ENCODE data around the gene GOSR2.
"Not testable (repeated sequence)": the region's sequence is repeated elsewhere in the genome, so short reads cannot be mapped to it uniquely, and the experiment has no call there.

The GOSR2 gene

DNA sequence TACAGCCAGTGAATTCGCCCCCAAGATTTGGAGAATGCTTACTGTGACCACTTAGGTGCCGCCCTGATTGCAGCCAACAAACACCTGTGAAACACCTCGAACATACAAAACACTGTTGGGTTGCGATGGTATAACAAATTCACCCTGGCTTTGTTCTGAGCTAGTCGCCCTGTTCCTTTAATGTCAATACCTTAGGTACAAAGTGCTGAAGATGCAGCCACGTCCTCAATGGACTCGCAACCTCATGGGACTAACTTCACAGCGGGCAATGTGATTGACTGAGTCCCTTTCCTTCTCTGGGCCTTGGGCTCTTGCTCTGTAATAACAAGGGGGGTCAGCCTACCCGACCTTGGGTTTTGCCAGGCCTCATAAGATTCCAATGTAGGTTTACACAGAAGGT lies 28.9 kb upstream of the GOSR2 start:
- DNase-seq (ENCODE audit: low read depth): no peak

DNA sequence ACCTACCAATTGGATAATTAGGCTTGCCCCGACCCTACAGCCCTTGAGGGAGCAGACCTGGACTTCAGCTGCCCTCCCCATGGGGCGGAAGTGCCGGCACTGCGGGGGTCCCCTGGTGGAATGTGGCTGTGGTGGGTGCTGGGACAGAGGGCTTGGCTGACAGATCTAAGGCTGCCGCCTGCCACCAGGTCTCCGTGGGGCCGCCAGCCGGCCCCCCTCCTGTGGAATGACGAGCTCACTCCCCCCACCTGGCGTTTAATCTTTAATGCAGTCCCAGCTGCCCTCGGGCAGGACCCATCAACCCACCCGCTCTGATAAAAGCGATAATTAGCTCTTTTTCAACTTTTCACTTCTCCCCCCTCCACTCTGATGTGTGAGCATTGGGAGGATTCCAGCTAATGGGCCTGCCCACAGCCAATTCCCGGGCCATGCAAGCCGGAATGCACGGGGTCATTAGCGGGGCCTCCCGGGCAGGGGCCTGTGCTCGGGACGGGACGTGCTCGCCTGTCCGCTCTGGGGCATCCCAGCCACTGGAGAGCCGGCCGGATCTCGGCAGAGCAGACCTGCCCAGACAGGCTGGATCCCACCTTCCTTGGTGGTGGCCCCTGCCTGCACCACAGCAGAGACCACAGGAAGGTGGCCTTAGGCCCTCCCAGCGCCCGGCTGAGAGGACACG lies 28.3 kb upstream of the GOSR2 start:
- no peak for DNase-seq (ENCODE audit: low read depth)

DNA sequence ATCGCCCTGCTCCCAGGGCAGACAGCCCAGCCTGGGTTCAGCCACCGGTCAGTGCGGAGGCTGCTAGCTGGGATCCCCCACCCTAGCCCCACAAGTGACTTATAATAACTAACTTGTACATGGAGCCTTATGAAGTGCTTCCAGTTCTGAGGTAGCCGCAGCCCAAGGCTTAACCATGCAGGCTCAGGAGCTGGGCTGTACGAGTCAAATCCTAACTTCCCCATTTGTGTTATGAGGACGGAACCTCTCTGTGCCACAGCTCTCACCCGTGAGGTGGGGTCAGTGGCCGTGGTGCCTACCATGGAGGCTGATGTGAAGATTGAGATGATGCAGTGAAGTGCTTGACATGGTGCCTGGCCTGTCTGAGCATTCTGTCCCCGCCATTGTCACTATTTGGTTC lies 27.8 kb upstream of the GOSR2 start:
- no peak for DNase-seq (ENCODE audit: low read depth)

DNA sequence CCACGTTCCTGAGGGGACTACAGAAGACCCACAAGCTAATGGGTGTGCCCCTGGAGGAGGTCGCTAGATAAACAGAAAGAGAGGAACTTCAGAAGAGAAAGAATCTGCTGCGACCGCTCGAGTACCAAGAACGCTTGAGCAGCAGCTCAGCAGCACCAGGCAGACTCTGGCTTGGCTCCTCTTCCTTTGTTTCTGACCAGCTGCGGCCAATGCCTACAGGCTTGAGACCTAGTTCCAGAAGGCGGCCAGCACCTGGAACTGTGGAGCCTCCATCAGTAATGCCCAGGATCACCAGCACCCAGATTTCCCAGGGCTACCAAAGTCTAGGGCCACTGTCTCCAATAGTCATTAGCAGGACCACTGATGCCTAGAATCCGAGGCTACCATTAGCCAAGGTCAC lies 26.0 kb upstream of the GOSR2 start:
- no peak for DNase-seq (ENCODE audit: low read depth)

DNA sequence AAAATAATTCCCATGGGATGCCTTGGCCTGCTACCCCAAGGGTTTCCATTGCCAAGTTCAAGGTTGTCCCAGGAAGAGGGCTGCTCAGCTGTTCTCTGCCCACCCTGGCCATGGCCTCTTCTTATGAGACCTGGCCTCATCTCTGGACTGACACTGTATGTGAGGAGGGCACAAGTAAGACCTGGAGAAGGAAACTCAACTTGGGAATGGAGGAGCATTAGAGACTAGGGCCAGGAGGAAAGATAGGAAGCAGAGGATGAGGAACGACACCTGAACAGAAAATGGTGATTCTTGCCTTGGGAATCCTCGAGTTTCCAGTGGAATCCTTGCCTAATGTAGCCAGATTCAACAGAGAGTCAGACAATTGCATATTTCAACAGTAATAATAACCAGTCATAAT lies 24.6 kb upstream of the GOSR2 start:
- DNase-seq (ENCODE audit: low read depth): no peak

DNA sequence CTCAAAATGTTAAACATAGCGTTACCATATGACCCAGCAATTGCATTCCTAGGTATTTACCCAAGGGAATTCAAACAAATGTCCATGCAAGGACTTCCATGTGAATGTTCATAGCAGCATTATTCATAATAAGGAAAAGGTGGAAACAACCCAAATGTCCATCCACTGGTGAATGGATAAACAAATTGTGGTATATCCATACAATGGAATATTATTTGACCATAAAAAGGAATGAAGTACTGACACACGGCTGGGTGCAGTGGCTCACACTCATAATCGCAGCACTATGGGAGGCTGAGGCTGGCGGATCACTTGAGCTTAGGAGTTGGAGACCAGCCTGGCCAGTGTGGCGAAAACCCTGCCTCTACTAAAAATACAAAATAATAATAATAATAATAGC lies 24.1 kb upstream of the GOSR2 start:
- no peak for DNase-seq (ENCODE audit: low read depth)

DNA sequence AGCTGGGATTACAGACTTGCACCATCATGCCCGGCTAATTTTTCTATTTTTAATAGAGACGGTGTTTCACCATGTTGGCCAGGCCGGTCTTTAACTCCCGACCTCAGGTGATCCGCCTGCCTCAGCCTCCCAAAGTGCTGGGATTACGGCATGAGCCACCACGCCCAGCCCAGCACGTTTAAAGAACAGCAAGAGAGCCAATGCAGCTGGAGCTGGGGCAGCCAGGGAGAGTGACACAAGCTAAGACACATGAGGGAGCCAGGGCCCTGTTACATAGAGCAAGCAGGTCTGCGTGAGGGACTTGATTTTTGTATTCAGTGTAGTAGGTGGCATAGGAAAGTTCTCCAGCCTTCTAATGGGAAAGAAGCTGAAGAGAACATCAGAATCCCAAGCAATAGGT lies 21.7 kb upstream of the GOSR2 start:
- no peak for DNase-seq (ENCODE audit: low read depth)

DNA sequence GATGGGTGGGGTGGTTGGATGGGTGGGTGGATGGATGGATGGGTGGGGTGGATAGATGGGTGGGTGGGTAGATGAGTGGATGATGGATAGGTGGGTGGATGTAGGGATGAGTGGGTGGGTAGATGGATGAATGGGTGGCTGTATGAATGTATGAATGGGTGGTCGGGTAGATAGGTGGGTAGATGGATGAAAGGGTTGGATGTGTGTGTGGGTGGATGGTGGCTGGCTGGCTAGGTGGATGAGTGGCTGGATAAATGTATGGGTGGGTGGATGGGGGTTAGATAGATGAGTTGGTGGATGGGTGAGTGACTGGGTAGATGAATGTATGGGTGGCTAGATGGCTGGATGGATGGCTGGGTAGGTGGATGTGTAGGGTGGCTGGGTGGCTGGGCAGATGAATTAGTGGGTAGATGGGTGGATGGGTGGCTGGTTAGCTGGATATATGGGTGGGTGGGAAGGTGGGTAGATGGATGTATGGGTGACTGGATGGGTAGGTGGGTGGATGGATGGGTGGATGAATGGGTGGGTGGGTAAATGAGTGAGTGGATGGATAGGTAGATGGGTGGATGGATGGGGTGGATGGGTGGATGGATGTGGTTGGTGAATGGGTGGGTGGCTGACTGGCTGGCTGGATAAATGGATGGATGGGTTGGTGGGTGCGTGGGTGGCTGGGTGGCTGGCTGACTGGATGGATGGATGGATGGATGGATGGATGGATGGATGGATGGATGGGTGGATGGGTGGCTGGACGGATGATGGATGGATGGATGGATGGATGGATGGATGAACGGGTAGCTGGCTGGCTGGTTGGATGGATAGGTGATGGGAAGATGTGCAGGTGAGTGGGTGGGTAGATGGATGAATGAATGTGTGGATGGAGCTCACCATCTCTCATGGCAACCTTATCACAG lies 18.9 kb upstream of the GOSR2 start:
- DNase-seq (ENCODE audit: low read depth): no peak

DNA sequence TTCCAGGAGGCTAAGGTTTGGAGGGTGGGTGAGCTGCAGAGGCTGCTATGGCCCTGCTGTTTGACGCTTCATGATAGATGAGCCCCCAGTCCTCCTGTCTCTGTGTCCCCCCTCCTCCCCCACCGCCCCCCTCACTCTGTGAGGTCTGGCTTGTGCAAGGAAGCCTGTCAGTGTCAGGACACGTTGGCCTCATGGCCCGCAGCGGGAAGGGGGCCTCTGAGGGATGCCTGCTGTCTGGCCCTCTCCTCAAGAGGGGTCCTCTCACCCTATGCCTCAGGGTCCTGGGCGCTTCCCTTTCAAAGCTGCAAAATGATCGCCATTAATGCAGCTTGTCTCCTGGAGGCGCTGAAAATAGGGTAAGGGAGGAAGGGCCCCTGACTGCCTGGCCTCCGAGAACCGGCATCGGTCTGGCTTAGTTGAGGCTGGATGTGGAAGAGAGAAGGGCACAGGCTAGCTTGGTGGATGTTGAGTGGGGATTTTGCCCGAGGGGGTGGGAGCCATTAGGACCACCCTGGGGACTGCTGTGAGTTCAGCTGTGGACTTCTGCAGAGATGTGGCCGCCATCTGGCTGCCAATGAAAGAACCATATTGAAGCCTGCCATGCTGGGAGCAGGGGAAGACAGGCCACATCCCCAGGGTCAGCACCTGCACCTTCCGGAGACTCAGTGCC lies 14.8 kb upstream of the GOSR2 start:
- no peak for DNase-seq (ENCODE audit: low read depth)

DNA sequence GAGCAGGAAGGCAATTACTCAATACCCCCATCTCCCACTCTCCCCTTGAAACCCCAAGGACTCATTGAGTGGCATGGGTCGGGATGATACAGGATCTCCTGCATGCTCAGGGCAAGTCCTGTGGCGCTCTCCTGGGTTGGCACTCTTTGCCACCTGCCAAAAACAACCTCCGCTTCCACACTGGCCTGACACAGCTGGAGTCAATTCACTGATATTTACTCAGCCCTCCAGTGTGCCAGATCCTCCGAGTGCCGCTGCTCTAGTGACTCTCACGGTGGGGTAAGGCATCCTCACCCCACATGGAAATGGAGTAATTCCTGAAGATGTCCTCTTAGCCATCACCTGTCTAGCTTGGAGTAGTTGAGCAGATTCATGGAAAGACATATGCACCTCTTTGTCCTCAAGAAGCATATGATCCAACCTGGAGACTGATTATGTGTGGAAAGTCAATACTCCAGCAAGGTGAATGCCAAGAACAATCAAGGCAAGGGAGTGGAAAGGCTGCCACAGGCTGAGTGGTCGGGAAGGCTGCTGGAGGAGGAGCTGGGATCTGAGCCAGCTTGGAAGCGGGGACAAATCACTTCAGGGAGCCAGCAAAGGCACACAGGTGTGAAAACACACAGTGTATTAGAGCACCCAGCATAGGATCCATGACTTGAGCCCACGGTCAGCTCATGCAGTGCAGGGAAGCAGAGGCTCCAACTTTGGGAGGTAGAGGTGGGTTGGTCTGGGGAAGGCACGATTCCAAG lies 12.6 kb upstream of the GOSR2 start:
- DNase-seq (ENCODE audit: low read depth): no peak

DNA sequence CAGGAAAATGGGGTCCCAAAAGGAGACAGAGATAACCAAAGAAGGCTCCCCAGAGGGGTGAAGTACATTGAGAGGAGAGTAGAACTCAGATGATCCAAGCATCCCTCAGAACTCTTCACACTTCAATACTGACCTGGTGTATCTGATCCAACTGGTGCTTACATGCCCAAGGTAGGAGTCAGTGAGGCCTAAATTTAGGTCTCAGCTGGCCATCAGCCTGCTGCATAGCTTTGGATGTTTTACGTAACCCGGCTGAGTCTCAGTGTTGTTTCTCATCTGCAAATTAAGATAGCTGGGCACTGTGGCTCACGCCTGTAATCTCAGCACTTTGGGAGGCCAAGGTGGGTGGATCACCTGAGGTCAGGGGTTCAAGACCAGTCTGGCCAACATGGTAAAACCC lies 11.6 kb upstream of the GOSR2 start:
- DNase-seq (ENCODE audit: low read depth): no peak

DNA sequence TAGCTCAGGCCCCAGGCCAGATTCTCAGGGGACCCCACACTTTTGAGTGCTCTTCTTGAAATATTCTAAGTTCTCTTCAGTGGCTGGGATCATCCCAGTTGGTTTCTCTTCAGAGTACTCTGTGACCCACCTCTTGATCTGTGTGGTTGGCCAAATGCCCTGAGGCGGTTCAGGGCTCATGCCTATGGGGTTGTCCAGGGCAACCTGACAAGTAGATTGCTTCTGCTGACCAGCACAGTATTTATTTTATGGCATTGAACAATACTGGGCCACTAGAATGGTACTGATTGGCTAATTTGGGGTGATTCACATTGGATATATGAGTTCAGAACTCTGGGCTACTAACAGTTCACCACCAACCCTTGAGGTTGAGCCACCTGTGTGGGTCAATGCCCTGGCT lies 7.4 kb upstream of the GOSR2 start:
- DNase-seq (ENCODE audit: low read depth): no peak

DNA sequence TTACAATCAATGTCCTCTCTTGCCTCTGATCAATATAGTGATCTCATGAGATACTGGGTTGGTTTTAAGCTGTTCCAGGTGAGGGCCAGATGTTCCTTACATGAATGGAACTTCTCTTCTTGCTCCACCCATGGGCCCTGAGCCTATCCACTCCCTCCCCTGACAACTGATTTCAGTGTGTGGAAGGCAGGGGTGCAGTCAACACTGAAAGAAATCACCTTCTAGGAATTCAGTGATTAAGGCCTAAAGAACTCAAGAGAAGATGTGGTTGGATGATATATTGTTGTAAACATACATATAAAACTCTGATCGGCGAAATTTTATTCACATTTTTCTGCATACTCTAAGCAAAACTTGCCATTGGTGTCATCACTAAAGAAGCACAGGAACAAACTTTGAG lies 6.7 kb upstream of the GOSR2 start:
- DNase-seq (ENCODE audit: low read depth): no peak

DNA sequence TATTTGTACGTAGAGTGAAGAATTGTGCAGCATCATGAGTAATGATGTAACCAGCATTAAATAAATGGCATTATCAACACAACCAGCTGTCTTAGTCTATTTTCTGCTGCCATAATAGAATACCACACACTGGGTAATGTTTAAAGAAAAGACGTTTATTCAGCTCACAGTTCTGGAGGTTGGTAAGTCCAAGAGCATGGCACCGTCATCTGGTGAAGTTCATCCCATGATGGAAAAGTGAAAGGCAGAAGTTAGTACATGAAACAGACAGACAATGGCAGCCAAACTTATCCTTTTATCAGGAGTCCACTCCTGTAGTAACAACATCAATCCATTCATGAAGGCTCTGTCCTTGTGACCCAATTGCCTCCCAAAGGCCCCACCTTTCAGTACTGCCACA lies 6.3 kb upstream of the GOSR2 start:
- no peak for DNase-seq (ENCODE audit: low read depth)

DNA sequence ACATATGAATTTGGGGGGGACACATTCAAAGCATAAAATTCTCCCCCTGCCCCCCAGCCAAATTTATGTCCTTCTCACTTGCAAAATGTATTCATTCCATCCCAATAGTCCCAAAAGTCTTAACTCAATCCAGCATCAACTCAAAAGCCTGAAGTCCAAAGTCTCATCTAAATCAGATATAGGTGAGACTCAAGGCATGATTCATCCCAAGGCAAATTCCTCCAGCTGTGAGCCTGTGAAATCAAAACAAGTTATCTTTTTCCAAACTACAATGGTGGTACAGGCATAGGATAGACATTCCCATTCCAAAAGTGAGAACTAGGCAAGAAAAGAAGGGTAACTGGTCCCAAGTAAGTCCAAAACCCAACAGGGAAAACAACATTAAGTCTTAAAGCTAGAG lies 5.9 kb upstream of the GOSR2 start:
- DNase-seq (ENCODE audit: low read depth): no peak

DNA sequence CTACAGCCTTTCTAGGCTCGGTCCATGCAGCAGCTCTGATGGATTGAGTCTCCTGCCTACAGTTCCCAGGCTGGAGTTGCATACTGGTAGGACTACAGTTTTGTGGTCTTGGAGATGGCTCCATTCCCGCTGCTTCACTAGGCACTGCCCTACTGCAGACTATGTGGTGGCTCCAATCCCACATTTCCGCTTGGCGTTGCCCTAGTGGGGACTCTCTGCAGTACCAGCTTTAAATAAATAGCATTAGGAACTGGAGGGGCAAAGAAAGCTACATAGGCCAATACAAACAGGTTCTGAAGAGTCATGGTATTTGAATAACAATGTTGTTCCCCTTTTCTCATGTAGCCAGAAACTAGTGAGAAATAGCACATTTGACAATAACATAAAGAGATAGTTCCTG lies 5.4 kb upstream of the GOSR2 start:
- DNase-seq (ENCODE audit: low read depth): no peak

DNA sequence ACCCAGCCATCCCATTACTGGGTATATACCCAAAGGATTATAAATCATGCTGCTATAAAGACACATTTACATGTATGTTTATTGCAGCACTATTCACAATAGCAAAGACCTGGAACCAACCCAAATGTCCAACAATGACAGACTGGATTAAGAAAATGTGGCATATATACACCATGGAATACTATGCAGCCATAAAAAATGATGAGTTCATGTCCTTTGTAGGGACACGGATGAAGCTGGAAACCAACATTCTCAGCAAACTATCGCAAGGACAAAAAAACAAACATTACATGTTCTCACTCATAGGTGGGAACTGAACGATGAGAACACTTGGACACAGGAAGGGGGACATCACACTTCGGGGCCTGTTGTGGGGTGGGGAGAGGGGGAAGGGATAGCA lies 998 bp upstream of the GOSR2 start:
- not testable (repeated sequence) for DNase-seq (ENCODE audit: low read depth)

DNA sequence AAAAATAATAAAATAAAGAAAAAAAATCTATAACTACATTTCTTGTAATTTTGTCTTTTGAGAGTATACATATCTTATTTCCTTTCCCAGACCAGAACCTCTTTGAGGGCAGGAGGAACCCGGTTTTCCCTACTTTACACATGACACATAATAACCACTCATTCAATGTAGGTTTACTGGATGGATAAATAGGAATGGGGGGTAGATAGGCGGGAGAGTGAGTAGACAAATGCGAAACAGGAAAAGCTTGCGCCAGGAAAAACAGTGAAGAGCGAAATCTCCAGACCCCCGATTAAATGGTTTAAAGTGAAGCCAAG lies 515 bp upstream of the GOSR2 start:
- DNase-seq (ENCODE audit: low read depth): no peak

DNA sequence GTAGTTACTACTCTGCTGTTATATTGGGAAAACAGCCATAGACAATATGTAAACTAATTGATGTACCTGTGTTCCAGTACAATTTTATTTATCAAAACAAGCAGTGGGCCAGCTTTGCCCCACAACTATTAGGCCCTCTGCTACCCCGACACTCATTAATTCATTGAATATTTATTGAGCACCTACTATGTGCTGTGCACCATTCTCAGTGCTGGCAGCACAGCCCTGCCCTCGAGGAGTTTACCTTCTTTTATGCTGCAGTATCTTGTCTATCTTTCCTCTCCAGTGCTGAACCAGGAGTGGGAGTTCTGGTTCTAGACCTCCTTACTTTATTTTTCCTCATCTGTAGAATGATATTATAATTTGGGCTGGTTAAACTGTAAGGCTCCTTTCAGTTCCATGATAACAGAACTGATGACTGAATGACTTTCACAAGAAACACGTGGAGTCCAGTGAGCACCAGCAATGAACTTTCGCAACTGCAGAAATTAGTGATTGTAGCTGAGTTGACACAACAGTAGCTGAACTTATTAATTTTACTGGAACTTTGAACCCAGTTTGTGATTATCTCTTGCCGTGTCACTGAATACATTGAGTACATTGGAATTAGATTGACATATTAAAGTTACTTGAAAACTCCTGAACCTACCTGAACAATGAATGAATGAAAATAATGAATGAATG lies 2.4 kb downstream of the GOSR2 start:
- DNase-seq (ENCODE audit: low read depth): no peak

DNA sequence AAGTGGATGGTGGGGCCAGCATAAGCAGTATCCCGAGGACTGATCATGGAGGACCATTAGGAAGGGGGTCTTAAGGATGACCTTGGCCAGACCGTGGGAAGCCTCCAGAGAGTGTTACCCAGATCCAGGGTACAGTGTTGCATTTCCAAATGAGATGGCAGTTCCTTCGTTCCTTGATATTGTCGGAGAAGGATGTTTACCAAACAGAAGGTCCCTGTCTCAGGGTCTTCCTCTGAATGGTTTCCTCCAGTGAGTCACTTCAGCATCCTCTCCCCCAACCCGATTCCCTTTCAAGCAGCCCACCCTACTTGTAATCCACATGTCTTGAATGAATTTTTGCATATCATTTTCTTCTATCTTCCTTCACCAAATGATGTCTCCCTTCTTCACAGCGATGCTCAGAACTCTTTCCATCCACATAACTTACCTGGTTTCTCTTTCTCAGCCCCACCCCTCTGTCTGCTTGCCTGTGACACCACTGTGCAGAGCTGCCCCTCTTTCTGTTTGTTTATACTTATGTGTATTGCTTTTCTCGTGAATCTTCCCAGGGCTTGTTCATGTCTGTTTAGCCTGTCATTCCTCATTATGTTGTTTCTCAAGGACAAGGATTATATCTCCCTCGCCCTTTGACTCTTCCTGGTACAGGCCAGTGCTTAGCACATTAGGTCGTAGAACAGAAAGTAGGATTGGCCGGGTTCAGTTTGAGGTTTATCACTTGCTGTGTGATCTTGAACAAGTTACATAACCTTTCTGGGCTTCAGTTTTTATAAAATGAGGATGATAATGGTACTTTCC lies 5.7 kb downstream of the GOSR2 start:
- DNase-seq (ENCODE audit: low read depth): no peak

DNA sequence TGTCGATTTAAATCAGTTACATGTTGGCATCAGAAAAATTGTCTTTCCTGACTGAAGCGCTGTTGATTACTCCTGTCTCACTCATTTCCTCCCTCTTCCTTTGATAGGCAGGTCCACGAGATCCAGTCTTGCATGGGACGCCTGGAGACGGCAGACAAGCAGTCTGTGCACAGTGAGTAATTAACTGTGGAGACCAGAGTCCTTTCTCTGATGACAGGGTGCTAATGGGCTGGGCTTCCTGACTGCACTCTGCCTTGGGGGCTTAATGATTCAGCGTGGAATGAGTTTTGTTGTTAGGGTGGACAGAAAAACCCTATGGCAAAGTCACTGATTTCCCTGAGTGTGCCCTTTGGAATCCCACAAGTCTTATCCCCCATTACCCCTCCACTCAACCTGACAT lies 6.5 kb downstream of the GOSR2 start:
- DNase-seq (ENCODE audit: low read depth): no peak
